ENCODE data around the gene DPH1.

GRCh38 chr17:2067608-2068024, 37.7 kb downstream of the DPH1 start:
- TF ChIP-seq CTCF (IDR thresholded peaks at IDR 0.05) (no peak), POLR2A (IDR thresholded peaks at IDR 0.05) (no peak)

Data from thyroid gland (tissue), 4 donors.